WTC11 (cell line): Measurements from ENCODE around the gene LINC01488. TPM values are rescaled to one million over a fixed set of nuclear protein-coding genes. Genes with fewer than 3 reads are reported as not detected.

Experiments used
- ATAC-seq: fragments of 200-7000 bp; cut with Tn5 transposase; 2 replicates; pipeline ENCODE4 v1.10.0; 2021; ENCODE audit warnings: mild to moderate bottlenecking, moderate library complexity
- CTCF ChIA-PET: fragments of 300-600 bp; sonication (Branson Sonifier 250); formaldehyde crosslinking; loops from one replicate; lab custom pipeline; 2021; ENCODE audit warnings: antibody characterized with exemption; lab: Charles Lee
- POLR2A ChIA-PET: fragments of 350-600 bp; sonication (Branson Sonifier 250); formaldehyde crosslinking; loops from one replicate; lab custom pipeline; 2021; ENCODE audit warnings: antibody characterized with exemption; lab: Charles Lee
- DNase-seq: peaks from one replicate; pipeline ENCODE4 v3.0.0; 2021; ENCODE audit warnings: low spot score
- H3K27ac Mint-ChIP-seq: 2 replicates; pipeline ENCODE4 v1.8.0; 2021; ENCODE audit warnings: mixed read lengths
- H3K27me3 Mint-ChIP-seq: 2 replicates; pipeline ENCODE4 v1.8.0; 2021; ENCODE audit warnings: low read depth, mild to moderate bottlenecking, moderate library complexity, mixed read lengths
- H3K36me3 Mint-ChIP-seq: 2 replicates; pipeline ENCODE4 v1.8.0; 2021; ENCODE audit warnings: mixed read lengths
- H3K4me1 Mint-ChIP-seq: 2 replicates; pipeline ENCODE4 v1.8.0; 2022; ENCODE audit warnings: mixed read lengths
- H3K4me3 Mint-ChIP-seq: 2 replicates; pipeline ENCODE4 v1.8.0; 2021; ENCODE audit warnings: mild to moderate bottlenecking, moderate library complexity, mixed read lengths
- H3K9me3 Mint-ChIP-seq: 2 replicates; pipeline ENCODE4 v1.8.0; 2021; ENCODE audit warnings: mixed read lengths
- EMX1 ChIP-seq: fragments of 250-450 bp; sonication (Bioruptor Pico); IDR thresholded peaks from 2 replicates; pipeline ENCODE4 v1.8.0; 2021; ENCODE audit warnings: mild to moderate bottlenecking
- GABPB1 ChIP-seq: sonication (generic); formaldehyde crosslinking; IDR thresholded peaks from 2 replicates; pipeline ENCODE4 v1.8.1; 2023; ENCODE audit warnings: mild to moderate bottlenecking, missing genetic modification reagents
- JUN ChIP-seq: sonication (generic); formaldehyde crosslinking; IDR thresholded peaks from 2 replicates; pipeline ENCODE4 v1.8.0; 2023; ENCODE audit warnings: mild to moderate bottlenecking, missing genetic modification reagents
- NFYB ChIP-seq: sonication (generic); formaldehyde crosslinking; conservative IDR thresholded peaks from 2 replicates; pipeline ENCODE4 v1.8.0; 2022; ENCODE audit warnings: low read depth, missing genetic modification reagents
- NR1H2 ChIP-seq: sonication (generic); formaldehyde crosslinking; IDR thresholded peaks from 2 replicates; pipeline ENCODE4 v1.9.0; 2021; ENCODE audit warnings: mild to moderate bottlenecking, moderate library complexity, missing genetic modification reagents
- NR3C1 ChIP-seq: sonication (generic); formaldehyde crosslinking; conservative IDR thresholded peaks from 2 replicates; pipeline ENCODE4 v1.8.1; 2023; ENCODE audit warnings: low read depth, mild to moderate bottlenecking, missing genetic modification reagents
- TP53 ChIP-seq: sonication (generic); formaldehyde crosslinking; IDR thresholded peaks from 2 replicates; pipeline ENCODE4 v1.8.1; 2023; ENCODE audit warnings: mild to moderate bottlenecking, missing genetic modification reagents
- ZNF121 ChIP-seq: sonication (generic); formaldehyde crosslinking; IDR thresholded peaks from 2 replicates; pipeline ENCODE4 v1.8.0; 2023; ENCODE audit warnings: missing genetic modification reagents
- total RNA-seq: library from RNA; stranded (reverse); gene quantifications from 3 replicates; pipeline ENCODE4 v1.2.3, GENCODE V29; 2021
- TF ChIP-seq, protein P1 (sequence below): sonication (generic); formaldehyde crosslinking; IDR thresholded peaks from 2 replicates; pipeline ENCODE4 v1.8.0; 2023; ENCODE audit warnings: mild to moderate bottlenecking, missing genetic modification reagents
- TF ChIP-seq, protein P2 (sequence below): fragments of 250-450 bp; sonication (Bioruptor Pico); IDR thresholded peaks from 2 replicates; pipeline ENCODE4 v1.9.0; 2021; ENCODE audit warnings: mild to moderate bottlenecking, borderline replicate concordance
- TF ChIP-seq, protein P3 (sequence below): sonication (generic); formaldehyde crosslinking; IDR thresholded peaks from 2 replicates; pipeline ENCODE4 v1.8.1; 2023; ENCODE audit warnings: mild to moderate bottlenecking, missing genetic modification reagents, borderline replicate concordance
- TF ChIP-seq, protein P4 (sequence below): sonication (generic); formaldehyde crosslinking; IDR thresholded peaks from 2 replicates; pipeline ENCODE4 v1.8.1; 2023; ENCODE audit warnings: mild to moderate bottlenecking, missing genetic modification reagents
- TF ChIP-seq, protein P5 (sequence below): fragments of 250-450 bp; sonication (Bioruptor Pico); IDR thresholded peaks from 2 replicates; pipeline ENCODE4 v1.8.0; 2021; ENCODE audit warnings: mild to moderate bottlenecking
- TF ChIP-seq, protein P6 (sequence below): sonication (generic); formaldehyde crosslinking; IDR thresholded peaks from 2 replicates; pipeline ENCODE4 v1.8.1; 2023; ENCODE audit warnings: mild to moderate bottlenecking, moderate library complexity, missing genetic modification reagents
- TF ChIP-seq, protein P7 (sequence below): sonication (generic); formaldehyde crosslinking; IDR thresholded peaks from 2 replicates; pipeline ENCODE4 v1.8.1; 2022; ENCODE audit warnings: low read depth, missing genetic modification reagents, borderline replicate concordance
- TF ChIP-seq, protein P8 (sequence below): sonication (generic); formaldehyde crosslinking; IDR thresholded peaks from 2 replicates; pipeline ENCODE4 v1.8.1; 2022; ENCODE audit warnings: low read depth, mild to moderate bottlenecking, moderate library complexity, missing genetic modification reagents, borderline replicate concordance

LINC01488 gene
- total RNA-seq, 1 experiment from 2014 or later = not detected

DNA sequence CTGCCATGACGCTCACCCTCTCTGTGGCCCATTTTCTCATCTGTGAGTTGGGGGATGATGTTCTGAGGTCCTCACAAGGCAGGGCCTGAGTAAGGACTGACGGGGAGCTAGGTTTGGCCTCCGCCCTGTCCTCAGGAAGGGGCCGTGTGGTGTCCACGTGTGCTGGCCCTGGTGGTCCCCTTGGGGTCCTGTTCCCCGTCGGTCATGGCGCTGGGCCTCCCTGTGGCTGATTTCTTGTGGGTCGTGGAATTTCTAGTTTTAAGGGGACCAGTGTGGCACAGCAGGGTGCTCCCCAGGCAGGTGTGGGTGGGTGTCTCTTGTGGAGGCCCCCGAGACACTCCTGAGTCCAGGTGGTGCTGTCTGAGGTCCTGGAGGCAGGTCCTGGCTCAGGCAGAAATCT lies 5.9 kb downstream of the LINC01488 start (continued):
- TF ChIP-seq, protein P1, sequence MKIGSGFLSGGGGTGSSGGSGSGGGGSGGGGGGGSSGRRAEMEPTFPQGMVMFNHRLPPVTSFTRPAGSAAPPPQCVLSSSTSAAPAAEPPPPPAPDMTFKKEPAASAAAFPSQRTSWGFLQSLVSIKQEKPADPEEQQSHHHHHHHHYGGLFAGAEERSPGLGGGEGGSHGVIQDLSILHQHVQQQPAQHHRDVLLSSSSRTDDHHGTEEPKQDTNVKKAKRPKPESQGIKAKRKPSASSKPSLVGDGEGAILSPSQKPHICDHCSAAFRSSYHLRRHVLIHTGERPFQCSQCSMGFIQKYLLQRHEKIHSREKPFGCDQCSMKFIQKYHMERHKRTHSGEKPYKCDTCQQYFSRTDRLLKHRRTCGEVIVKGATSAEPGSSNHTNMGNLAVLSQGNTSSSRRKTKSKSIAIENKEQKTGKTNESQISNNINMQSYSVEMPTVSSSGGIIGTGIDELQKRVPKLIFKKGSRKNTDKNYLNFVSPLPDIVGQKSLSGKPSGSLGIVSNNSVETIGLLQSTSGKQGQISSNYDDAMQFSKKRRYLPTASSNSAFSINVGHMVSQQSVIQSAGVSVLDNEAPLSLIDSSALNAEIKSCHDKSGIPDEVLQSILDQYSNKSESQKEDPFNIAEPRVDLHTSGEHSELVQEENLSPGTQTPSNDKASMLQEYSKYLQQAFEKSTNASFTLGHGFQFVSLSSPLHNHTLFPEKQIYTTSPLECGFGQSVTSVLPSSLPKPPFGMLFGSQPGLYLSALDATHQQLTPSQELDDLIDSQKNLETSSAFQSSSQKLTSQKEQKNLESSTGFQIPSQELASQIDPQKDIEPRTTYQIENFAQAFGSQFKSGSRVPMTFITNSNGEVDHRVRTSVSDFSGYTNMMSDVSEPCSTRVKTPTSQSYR (CRISPR knock-in tag) = no peak
- TF ChIP-seq, protein P2, sequence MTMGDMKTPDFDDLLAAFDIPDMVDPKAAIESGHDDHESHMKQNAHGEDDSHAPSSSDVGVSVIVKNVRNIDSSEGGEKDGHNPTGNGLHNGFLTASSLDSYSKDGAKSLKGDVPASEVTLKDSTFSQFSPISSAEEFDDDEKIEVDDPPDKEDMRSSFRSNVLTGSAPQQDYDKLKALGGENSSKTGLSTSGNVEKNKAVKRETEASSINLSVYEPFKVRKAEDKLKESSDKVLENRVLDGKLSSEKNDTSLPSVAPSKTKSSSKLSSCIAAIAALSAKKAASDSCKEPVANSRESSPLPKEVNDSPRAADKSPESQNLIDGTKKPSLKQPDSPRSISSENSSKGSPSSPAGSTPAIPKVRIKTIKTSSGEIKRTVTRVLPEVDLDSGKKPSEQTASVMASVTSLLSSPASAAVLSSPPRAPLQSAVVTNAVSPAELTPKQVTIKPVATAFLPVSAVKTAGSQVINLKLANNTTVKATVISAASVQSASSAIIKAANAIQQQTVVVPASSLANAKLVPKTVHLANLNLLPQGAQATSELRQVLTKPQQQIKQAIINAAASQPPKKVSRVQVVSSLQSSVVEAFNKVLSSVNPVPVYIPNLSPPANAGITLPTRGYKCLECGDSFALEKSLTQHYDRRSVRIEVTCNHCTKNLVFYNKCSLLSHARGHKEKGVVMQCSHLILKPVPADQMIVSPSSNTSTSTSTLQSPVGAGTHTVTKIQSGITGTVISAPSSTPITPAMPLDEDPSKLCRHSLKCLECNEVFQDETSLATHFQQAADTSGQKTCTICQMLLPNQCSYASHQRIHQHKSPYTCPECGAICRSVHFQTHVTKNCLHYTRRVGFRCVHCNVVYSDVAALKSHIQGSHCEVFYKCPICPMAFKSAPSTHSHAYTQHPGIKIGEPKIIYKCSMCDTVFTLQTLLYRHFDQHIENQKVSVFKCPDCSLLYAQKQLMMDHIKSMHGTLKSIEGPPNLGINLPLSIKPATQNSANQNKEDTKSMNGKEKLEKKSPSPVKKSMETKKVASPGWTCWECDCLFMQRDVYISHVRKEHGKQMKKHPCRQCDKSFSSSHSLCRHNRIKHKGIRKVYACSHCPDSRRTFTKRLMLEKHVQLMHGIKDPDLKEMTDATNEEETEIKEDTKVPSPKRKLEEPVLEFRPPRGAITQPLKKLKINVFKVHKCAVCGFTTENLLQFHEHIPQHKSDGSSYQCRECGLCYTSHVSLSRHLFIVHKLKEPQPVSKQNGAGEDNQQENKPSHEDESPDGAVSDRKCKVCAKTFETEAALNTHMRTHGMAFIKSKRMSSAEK (CRISPR knock-in tag) = no peak
- TF ChIP-seq NR3C1 (CRISPR knock-in tag) (no peak), ZNF121 (no peak)

DNA sequence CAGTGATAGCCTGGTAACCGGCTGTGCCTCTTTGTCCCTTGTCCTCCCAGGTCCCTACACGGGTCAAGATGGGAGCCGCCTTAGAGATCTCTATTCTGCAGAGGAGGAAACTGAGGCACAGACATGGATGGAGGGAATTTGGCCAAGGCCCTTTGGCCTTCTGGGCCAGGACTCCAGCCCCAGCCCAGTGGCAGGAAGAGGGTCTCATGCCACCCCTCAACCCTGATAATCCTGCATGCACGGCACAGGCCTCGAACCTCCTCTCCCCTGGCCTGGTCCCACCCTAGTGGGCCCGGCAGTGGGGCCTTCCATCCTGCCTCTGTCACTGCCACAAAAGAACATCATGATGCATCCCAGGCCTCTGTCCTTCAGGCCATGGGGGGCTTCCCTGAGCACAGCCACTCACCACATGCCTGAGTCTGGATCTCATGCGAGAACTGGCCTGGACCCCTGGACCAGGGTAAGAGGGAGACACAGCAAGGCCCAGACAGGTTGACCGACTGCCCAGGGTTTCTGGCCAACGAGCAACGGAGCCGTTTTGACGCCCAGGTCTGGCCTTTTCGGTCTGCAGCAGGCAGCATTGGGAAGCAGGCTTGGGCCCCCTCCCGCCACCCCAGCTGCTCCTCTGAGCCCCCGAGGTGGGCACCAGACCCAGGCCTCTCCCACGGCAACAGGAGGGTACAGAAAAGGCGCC lies 6.5 kb downstream of the LINC01488 start:
- POLR2A ChIA-PET = interaction anchor here (0.9 kb wide), 1 partner anchor 34 kb away, joined by 3 read pairs; no protein-coding TSS in a partner anchor
- no peaks in the 10 kb centered on the region for H3K27me3 Mint-ChIP-seq
- H3K4me3 Mint-ChIP-seq = no peak overlapping the region
- no peaks in the 10 kb centered on the region for H3K9me3 Mint-ChIP-seq
- ATAC-seq = no peak
- no peak overlapping the region for H3K27ac Mint-ChIP-seq
- CTCF ChIA-PET = no interaction called here
- DNase-seq = no peak
- peaks cover 18% of the 10 kb centered on the region for H3K4me1 Mint-ChIP-seq
- H3K36me3 Mint-ChIP-seq = no peaks in the 10 kb centered on the region
- TF ChIP-seq TP53 (CRISPR knock-in tag) (no peak), NR1H2 (no peak), NFYB (CRISPR knock-in tag) (no peak), GABPB1 (CRISPR knock-in tag) (no peak), JUN (CRISPR knock-in tag) (no peak), EMX1 (CRISPR knock-in tag) (no peak)
- TF ChIP-seq, protein P3, sequence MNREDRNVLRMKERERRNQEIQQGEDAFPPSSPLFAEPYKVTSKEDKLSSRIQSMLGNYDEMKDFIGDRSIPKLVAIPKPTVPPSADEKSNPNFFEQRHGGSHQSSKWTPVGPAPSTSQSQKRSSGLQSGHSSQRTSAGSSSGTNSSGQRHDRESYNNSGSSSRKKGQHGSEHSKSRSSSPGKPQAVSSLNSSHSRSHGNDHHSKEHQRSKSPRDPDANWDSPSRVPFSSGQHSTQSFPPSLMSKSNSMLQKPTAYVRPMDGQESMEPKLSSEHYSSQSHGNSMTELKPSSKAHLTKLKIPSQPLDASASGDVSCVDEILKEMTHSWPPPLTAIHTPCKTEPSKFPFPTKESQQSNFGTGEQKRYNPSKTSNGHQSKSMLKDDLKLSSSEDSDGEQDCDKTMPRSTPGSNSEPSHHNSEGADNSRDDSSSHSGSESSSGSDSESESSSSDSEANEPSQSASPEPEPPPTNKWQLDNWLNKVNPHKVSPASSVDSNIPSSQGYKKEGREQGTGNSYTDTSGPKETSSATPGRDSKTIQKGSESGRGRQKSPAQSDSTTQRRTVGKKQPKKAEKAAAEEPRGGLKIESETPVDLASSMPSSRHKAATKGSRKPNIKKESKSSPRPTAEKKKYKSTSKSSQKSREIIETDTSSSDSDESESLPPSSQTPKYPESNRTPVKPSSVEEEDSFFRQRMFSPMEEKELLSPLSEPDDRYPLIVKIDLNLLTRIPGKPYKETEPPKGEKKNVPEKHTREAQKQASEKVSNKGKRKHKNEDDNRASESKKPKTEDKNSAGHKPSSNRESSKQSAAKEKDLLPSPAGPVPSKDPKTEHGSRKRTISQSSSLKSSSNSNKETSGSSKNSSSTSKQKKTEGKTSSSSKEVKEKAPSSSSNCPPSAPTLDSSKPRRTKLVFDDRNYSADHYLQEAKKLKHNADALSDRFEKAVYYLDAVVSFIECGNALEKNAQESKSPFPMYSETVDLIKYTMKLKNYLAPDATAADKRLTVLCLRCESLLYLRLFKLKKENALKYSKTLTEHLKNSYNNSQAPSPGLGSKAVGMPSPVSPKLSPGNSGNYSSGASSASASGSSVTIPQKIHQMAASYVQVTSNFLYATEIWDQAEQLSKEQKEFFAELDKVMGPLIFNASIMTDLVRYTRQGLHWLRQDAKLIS (CRISPR knock-in tag) = no peak
- TF ChIP-seq, protein P4, sequence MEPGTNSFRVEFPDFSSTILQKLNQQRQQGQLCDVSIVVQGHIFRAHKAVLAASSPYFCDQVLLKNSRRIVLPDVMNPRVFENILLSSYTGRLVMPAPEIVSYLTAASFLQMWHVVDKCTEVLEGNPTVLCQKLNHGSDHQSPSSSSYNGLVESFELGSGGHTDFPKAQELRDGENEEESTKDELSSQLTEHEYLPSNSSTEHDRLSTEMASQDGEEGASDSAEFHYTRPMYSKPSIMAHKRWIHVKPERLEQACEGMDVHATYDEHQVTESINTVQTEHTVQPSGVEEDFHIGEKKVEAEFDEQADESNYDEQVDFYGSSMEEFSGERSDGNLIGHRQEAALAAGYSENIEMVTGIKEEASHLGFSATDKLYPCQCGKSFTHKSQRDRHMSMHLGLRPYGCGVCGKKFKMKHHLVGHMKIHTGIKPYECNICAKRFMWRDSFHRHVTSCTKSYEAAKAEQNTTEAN = no peak
- TF ChIP-seq, protein P5, sequence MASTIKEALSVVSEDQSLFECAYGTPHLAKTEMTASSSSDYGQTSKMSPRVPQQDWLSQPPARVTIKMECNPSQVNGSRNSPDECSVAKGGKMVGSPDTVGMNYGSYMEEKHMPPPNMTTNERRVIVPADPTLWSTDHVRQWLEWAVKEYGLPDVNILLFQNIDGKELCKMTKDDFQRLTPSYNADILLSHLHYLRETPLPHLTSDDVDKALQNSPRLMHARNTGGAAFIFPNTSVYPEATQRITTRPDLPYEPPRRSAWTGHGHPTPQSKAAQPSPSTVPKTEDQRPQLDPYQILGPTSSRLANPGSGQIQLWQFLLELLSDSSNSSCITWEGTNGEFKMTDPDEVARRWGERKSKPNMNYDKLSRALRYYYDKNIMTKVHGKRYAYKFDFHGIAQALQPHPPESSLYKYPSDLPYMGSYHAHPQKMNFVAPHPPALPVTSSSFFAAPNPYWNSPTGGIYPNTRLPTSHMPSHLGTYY (CRISPR knock-in tag) = no peak
- TF ChIP-seq, protein P6, sequence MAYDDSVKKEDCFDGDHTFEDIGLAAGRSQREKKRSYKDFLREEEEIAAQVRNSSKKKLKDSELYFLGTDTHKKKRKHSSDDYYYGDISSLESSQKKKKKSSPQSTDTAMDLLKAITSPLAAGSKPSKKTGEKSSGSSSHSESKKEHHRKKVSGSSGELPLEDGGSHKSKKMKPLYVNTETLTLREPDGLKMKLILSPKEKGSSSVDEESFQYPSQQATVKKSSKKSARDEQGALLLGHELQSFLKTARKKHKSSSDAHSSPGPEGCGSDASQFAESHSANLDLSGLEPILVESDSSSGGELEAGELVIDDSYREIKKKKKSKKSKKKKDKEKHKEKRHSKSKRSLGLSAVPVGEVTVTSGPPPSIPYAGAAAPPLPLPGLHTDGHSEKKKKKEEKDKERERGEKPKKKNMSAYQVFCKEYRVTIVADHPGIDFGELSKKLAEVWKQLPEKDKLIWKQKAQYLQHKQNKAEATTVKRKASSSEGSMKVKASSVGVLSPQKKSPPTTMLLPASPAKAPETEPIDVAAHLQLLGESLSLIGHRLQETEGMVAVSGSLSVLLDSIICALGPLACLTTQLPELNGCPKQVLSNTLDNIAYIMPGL (CRISPR knock-in tag) = no peak
- TF ChIP-seq, protein P7, sequence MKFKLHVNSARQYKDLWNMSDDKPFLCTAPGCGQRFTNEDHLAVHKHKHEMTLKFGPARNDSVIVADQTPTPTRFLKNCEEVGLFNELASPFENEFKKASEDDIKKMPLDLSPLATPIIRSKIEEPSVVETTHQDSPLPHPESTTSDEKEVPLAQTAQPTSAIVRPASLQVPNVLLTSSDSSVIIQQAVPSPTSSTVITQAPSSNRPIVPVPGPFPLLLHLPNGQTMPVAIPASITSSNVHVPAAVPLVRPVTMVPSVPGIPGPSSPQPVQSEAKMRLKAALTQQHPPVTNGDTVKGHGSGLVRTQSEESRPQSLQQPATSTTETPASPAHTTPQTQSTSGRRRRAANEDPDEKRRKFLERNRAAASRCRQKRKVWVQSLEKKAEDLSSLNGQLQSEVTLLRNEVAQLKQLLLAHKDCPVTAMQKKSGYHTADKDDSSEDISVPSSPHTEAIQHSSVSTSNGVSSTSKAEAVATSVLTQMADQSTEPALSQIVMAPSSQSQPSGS (CRISPR knock-in tag) = no peak
- TF ChIP-seq, protein P8, sequence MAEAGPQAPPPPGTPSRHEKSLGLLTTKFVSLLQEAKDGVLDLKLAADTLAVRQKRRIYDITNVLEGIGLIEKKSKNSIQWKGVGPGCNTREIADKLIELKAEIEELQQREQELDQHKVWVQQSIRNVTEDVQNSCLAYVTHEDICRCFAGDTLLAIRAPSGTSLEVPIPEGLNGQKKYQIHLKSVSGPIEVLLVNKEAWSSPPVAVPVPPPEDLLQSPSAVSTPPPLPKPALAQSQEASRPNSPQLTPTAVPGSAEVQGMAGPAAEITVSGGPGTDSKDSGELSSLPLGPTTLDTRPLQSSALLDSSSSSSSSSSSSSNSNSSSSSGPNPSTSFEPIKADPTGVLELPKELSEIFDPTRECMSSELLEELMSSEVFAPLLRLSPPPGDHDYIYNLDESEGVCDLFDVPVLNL (CRISPR knock-in tag) = no peak
